Measurements from ENCODE around the gene ERI3.
"Not testable (repeated sequence)": the region's sequence is repeated elsewhere in the genome, so short reads cannot be mapped to it uniquely, and the experiment has no call there.

Gene ERI3

GRCh38 chr1:44208226-44208625 lies 146.8 kb downstream of the ERI3 start:
- no peak for DNase-seq (ENCODE audit: low read depth)

- not testable (repeated sequence) for DNase-seq (ENCODE audit: low read depth)
Measured at GRCh38 chr1:44206545-44206944, 148.5 kb downstream of the ERI3 start.

GRCh38 chr1:44200336-44200735 lies 154.7 kb downstream of the ERI3 start:
- DNase-seq (ENCODE audit: low read depth): no peak

GRCh38 chr1:44174630-44175029 lies 180.4 kb downstream of the ERI3 start:
- no peak for DNase-seq (ENCODE audit: low read depth)
